CD4-positive, CD25-positive, alpha-beta regulatory T cell (primary cell): ENCODE measurements around the gene ALLC. TPM values are rescaled to one million over a fixed set of nuclear protein-coding genes. Genes with fewer than 3 reads are reported as not detected.

Experiments used
- ATAC-seq, 2 donors: fragments of 150-1000 bp; cut with Tn5 transposase; one replicate each; pipeline ENCODE4 v1.10.0; 2021; ENCODE audit warnings: low read depth in 2 of 2, moderate number of reproducible peaks in 2 of 2, moderate library complexity in 1 of 2
- DNase-seq, 3 donors: peaks; one replicate each; pipeline versions ENCODE4 v3.0.0 to v3.0.0-alpha.2; 2012 to 2022; ENCODE audit warnings: mixed read lengths in 1 of 3
- H3K27ac ChIP-seq: one replicate; pipeline ENCODE4 v1.7.0; 2013; ENCODE audit warnings: mild to moderate bottlenecking, low read length; ENCODE audit not compliant: insufficient read depth, poor library complexity, severe bottlenecking
- H3K27me3 ChIP-seq: one replicate; pipeline ENCODE4 v1.7.0; 2013; ENCODE audit warnings: low read length; ENCODE audit not compliant: control insufficient read depth, insufficient read depth
- H3K36me3 ChIP-seq: one replicate; pipeline ENCODE4 v1.7.0; 2013; ENCODE audit warnings: mild to moderate bottlenecking, low read length, moderate library complexity; ENCODE audit not compliant: control insufficient read depth, insufficient read depth
- H3K4me1 ChIP-seq: 2 replicates; pipeline ENCODE4 v1.7.0; 2013; ENCODE audit warnings: mild to moderate bottlenecking, low read length; ENCODE audit not compliant: insufficient read depth, control insufficient read depth, poor library complexity, severe bottlenecking
- H3K4me3 ChIP-seq: one replicate; pipeline ENCODE4 v1.7.0; 2013; ENCODE audit warnings: low read depth, mild to moderate bottlenecking, low read length, moderate library complexity
- H3K9me3 ChIP-seq, 2 experiments: 1 replicate in 1 of 2; 2 replicates in 1 of 2; pipeline ENCODE4 v1.7.0; 2013; ENCODE audit warnings: low read length in 2 of 2, mild to moderate bottlenecking in 1 of 2, moderate library complexity in 1 of 2; ENCODE audit not compliant: control insufficient read depth in 2 of 2
- H3K27ac Mint-ChIP-seq, 3 donors: one replicate each; pipeline ENCODE4 v1.8.0; 2020 to 2022; ENCODE audit warnings: mild to moderate bottlenecking in 3 of 3, mixed read lengths in 3 of 3, moderate library complexity in 2 of 3
- H3K27me3 Mint-ChIP-seq: one replicate; pipeline ENCODE4 v1.8.0; 2022; ENCODE audit warnings: mild to moderate bottlenecking, mixed read lengths
- H3K36me3 Mint-ChIP-seq: one replicate; pipeline ENCODE4 v1.8.0; 2020; ENCODE audit warnings: mixed read lengths
- H3K4me1 Mint-ChIP-seq, 4 donors: one replicate each; pipeline ENCODE4 v1.8.0; 2020 to 2022; ENCODE audit warnings: mixed read lengths in 4 of 4, mild to moderate bottlenecking in 1 of 4
- H3K4me3 Mint-ChIP-seq, 4 donors: one replicate each; pipeline ENCODE4 v1.8.0; 2020 to 2022; ENCODE audit warnings: mild to moderate bottlenecking in 4 of 4, mixed read lengths in 4 of 4, moderate library complexity in 3 of 4
- H3K9me3 Mint-ChIP-seq, 7 donors: one replicate each; pipeline ENCODE4 v1.8.0; 2020 to 2022; ENCODE audit warnings: mixed read lengths in 7 of 7, mild to moderate bottlenecking in 3 of 7, moderate library complexity in 2 of 7
- polyA plus RNA-seq, 4 donors: library from polyadenylated mRNA; unstranded; fragments of 300-500 nt; fragmentation: Illumina TruSeq; gene quantifications; one replicate each; pipeline ENCODE4 v1.2.3, GENCODE V29; 2021
- total RNA-seq: library from RNA; stranded (reverse); gene quantifications from one replicate; pipeline ENCODE4 v1.2.3, GENCODE V29; 2022

Gene ALLC
- total and polyA plus RNA-seq, 5 donors from 2014 or later: not detected

DNA sequence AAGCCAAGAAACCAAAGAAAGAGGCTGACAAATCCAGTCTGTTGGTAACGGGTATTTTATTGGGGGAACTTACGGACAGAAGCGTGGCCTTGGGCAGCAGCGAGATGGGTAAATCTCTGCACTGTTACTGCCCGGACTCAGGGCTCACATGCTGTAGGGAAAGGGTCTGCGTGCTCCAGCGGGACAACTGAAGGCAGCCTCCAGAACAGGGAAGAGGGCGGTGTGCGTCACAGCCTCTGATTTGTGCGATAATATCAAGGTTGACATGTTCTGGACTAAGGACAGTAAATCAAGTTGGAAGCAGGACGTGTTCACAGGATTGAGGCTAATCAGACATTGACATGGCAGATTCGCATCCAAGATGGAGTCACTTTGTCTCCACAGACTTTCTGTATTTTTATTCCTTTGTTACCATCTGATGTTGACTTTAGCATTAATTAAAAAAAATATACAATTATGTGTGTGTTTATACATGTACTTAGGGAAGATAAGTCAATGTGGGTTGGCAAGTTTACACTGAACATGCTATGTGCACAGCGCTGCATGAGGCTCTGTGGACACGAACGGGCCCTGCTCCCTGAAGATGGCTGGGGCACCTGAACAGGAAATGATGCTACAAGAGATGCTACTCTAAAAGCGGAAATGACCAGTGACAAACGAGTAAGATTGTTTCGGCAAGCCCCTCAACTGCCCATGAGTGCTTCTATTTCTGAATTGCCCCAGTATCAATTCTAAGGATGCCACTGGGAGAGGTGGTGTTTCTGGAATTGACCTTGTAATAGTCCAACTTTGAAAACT is 22.7 kb downstream of the ALLC start:
- H3K36me3 Mint-ChIP-seq: no peaks in the 10 kb centered on the region
- peaks cover 10% of the 10 kb centered on the region for H3K27me3 Mint-ChIP-seq
- no peaks in the 10 kb centered on the region for H3K4me1 ChIP-seq
- DNase-seq (no peak), ATAC-seq (no peak)
- no peaks in the 10 kb centered on the region for H3K4me1 Mint-ChIP-seq
- H3K27ac ChIP-seq: no peak overlapping the region
- no peak overlapping the region for H3K4me3 Mint-ChIP-seq
- peaks cover 0 to 5% (median 0%) of the 10 kb centered on the region in 7 donors for H3K9me3 Mint-ChIP-seq
- peaks cover 2% of the 10 kb centered on the region for H3K27me3 ChIP-seq
- no peaks in the 10 kb centered on the region for H3K36me3 ChIP-seq
- no peak overlapping the region for H3K4me3 ChIP-seq
- no peak overlapping the region for H3K27ac Mint-ChIP-seq
- H3K9me3 ChIP-seq: no peaks in the 10 kb centered on the region

GRCh38 chr2:3681625-3682024 is 23.6 kb downstream of the ALLC start:
- H3K4me3 Mint-ChIP-seq: no peak overlapping the region
- H3K27ac ChIP-seq: no peak overlapping the region
- H3K36me3 ChIP-seq: no peaks in the 10 kb centered on the region
- peaks cover 7% of the 10 kb centered on the region for H3K27me3 Mint-ChIP-seq
- no peaks in the 10 kb centered on the region for H3K4me1 ChIP-seq
- ATAC-seq (no peak), DNase-seq (no peak)
- no peaks in the 10 kb centered on the region for H3K36me3 Mint-ChIP-seq
- H3K4me1 Mint-ChIP-seq: no peaks in the 10 kb centered on the region
- no peak overlapping the region for H3K4me3 ChIP-seq
- H3K9me3 Mint-ChIP-seq: peaks cover 0 to 5% (median 0%) of the 10 kb centered on the region in 7 donors
- H3K27ac Mint-ChIP-seq: no peak overlapping the region
- H3K9me3 ChIP-seq: no peaks in the 10 kb centered on the region
- H3K27me3 ChIP-seq: peaks cover 2% of the 10 kb centered on the region

DNA sequence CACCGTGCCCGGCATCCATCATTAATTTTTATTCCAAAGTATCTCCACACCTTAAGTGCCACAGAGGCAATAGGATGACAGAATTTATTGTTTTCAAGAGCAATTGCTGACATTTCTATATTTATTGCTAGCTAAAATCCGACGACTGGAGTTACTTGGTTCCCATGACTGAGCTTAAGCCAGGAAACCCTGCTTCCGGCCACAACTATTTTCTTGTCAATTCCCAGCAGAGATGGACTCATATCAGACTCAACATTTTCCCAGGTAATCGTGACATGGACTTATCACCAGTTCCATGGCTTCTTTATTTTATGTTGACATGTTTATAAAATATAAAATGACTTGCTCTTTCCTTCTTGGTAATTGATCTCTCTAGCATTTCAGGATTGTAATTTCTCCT is 24.8 kb downstream of the ALLC start:
- H3K36me3 Mint-ChIP-seq: no peaks in the 10 kb centered on the region
- H3K9me3 Mint-ChIP-seq: peaks cover 0 to 6% (median 0%) of the 10 kb centered on the region in 7 donors
- H3K4me3 Mint-ChIP-seq: no peak overlapping the region
- no peak overlapping the region for H3K27ac ChIP-seq
- no peak overlapping the region for H3K27ac Mint-ChIP-seq
- ATAC-seq: no peak
- H3K9me3 ChIP-seq: no peaks in the 10 kb centered on the region
- H3K4me1 ChIP-seq: no peaks in the 10 kb centered on the region
- peaks cover 7% of the 10 kb centered on the region for H3K27me3 Mint-ChIP-seq
- no peak overlapping the region for H3K4me3 ChIP-seq
- DNase-seq: no peak
- no peaks in the 10 kb centered on the region for H3K4me1 Mint-ChIP-seq
- H3K36me3 ChIP-seq: no peaks in the 10 kb centered on the region
- H3K27me3 ChIP-seq: peaks cover 2% of the 10 kb centered on the region

GRCh38 chr2:3683748-3684454 is 25.9 kb downstream of the ALLC start:
- no peak for DNase-seq
- no peaks in the 10 kb centered on the region for H3K9me3 ChIP-seq
- no peak for ATAC-seq
- Mint-ChIP-seq H3K27ac (no peak overlapping the region), H3K4me1 (no peaks in the 10 kb centered on the region), H3K36me3 (no peaks in the 10 kb centered on the region), H3K4me3 (no peak overlapping the region), H3K9me3 (peaks cover 0 to 6% (median 0%) of the 10 kb centered on the region in 7 donors), H3K27me3 (peaks cover 6% of the 10 kb centered on the region)
- H3K27me3 ChIP-seq: peaks cover 2% of the 10 kb centered on the region
- no peaks in the 10 kb centered on the region for H3K36me3 ChIP-seq
- H3K4me3 ChIP-seq: no peak overlapping the region
- H3K27ac ChIP-seq: no peak overlapping the region
- no peaks in the 10 kb centered on the region for H3K4me1 ChIP-seq

DNA sequence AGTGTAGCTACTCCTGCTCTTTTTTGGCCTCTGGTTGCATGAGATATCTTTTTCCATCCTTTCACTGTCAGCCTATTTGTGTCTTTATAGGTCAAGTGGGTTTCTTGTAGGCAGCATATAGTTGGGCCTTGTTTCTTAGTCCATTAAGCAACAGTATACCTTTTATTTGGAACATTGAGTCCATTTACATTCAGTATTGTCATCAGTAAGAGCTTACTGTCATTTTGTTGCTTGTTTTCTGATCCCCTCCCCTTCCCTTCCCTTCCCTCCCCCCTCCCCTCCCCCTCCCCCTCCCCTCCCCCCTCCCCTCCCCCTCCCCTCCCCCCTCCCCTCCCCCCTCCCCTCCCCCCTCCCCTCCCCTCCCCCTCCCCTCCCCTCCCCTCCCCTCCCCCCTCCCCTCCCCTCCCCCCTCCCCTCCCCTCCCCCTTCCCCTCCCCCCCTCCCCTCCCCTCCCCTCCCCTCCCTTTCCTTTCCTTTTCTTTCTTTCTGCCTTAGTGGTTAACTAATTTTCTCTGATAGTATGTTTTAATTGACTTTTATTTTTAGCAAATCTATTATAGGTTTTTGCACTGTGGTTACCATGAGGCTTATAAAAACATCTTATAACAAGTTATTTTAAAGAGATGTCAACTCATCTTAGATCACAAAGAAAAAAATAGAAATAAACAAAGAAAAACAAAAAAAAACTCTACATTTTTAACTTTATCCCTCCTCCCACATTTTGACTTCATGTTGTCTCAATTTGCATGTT is 32.2 kb downstream of the ALLC start:
- ATAC-seq (no peak), DNase-seq (no peak)
- no peak overlapping the region for H3K27ac ChIP-seq
- H3K4me1 Mint-ChIP-seq: no peaks in the 10 kb centered on the region
- peaks cover 17% of the 10 kb centered on the region for H3K27me3 Mint-ChIP-seq
- H3K36me3 Mint-ChIP-seq: no peaks in the 10 kb centered on the region
- H3K36me3 ChIP-seq: no peaks in the 10 kb centered on the region
- H3K4me3 Mint-ChIP-seq: no peak overlapping the region
- H3K27me3 ChIP-seq: peaks cover 6% of the 10 kb centered on the region
- no peak overlapping the region for H3K4me3 ChIP-seq
- H3K9me3 ChIP-seq: peaks cover 0 to 3% of the 10 kb centered on the region in 2 experiments
- H3K9me3 Mint-ChIP-seq: peaks cover 0 to 28% (median 4%) of the 10 kb centered on the region in 7 donors
- no peaks in the 10 kb centered on the region for H3K4me1 ChIP-seq
- H3K27ac Mint-ChIP-seq: no peak overlapping the region

GRCh38 chr2:3692375-3692774 is 34.4 kb downstream of the ALLC start:
- H3K9me3 Mint-ChIP-seq: peaks cover 0 to 28% (median 3%) of the 10 kb centered on the region in 7 donors
- peaks cover 3% of the 10 kb centered on the region for H3K27me3 ChIP-seq

DNA sequence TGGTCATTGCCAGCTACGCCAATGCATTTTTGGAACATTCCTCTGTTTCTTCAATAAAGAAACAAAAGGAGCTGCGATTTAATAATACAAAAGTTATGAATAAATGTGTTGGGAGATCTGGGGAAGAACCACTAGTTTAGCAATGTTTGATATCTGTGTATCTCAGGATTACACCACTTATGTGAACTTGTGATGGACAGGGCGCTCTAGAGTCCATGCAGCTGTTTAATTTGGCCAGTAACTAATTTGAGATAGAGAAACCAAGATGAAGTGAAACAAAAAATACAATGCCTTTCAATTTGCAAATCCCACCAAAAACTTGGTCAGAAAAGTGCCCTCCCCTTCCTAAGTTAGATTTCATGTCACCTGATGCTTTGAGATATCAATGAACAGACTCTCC is 38.5 kb downstream of the ALLC start:
- no peaks in the 10 kb centered on the region for H3K9me3 ChIP-seq
- H3K4me3 ChIP-seq: no peak overlapping the region
- no peak overlapping the region for H3K27ac Mint-ChIP-seq
- no peak overlapping the region for H3K27ac ChIP-seq
- no peaks in the 10 kb centered on the region for H3K4me1 Mint-ChIP-seq
- no peaks in the 10 kb centered on the region for H3K4me1 ChIP-seq
- peaks cover 3% of the 10 kb centered on the region for H3K27me3 ChIP-seq
- H3K27me3 Mint-ChIP-seq: peaks cover 37% of the 10 kb centered on the region
- ATAC-seq: no peak
- H3K36me3 Mint-ChIP-seq: no peaks in the 10 kb centered on the region
- peaks cover 0 to 9% (median 2%) of the 10 kb centered on the region in 7 donors for H3K9me3 Mint-ChIP-seq
- no peaks in the 10 kb centered on the region for H3K36me3 ChIP-seq
- no peak for DNase-seq
- no peak overlapping the region for H3K4me3 Mint-ChIP-seq

More at GRCh38 chr2:3692375-3692774, 34.4 kb downstream of the ALLC start:
- ATAC-seq: no peak
- Mint-ChIP-seq H3K4me3 (no peak overlapping the region), H3K27ac (no peak overlapping the region), H3K27me3 (peaks cover 20% of the 10 kb centered on the region), H3K4me1 (no peaks in the 10 kb centered on the region), H3K36me3 (no peaks in the 10 kb centered on the region)
- H3K36me3 ChIP-seq: no peaks in the 10 kb centered on the region
- no peak overlapping the region for H3K27ac ChIP-seq
- DNase-seq: peak in 1 of 3 donors; percentile 2
- no peak overlapping the region for H3K4me3 ChIP-seq
- peaks cover 0 to 3% of the 10 kb centered on the region in 2 experiments for H3K9me3 ChIP-seq
- no peaks in the 10 kb centered on the region for H3K4me1 ChIP-seq
